ENCODE data around the gene TIAM1.
A peak's percentile ranks its signal among the peaks of the same experiment; 100 is the strongest.

TIAM1 gene

GRCh38 chr21:31295676-31296075 is 48.4 kb downstream of the TIAM1 start:
- no peak overlapping the region for H2BK15ac ChIP-seq (ENCODE audit: low read length)
- H3K9me3 ChIP-seq (replicated peaks in 1 of 2; ENCODE audit: control insufficient read depth in 2 of 2, insufficient read depth in 1 of 2, low read depth in 1 of 2, low read length in 2 of 2), result no peaks in the 10 kb centered on the region
- H3K4me1 ChIP-seq (ENCODE audit: control insufficient read depth in 2 of 2, insufficient read depth in 1 of 2, low read depth in 1 of 2, low read length in 2 of 2), result peaks cover 3 to 6% of the 10 kb centered on the region in 2 donors
- no peak overlapping the region for H3K4me3 ChIP-seq (ENCODE audit: low read length in 2 of 2)
- H3K27ac ChIP-seq (replicated peaks; ENCODE audit: low read length), result no peak overlapping the region
- H4K91ac ChIP-seq (ENCODE audit: low read depth, low read length, poor library complexity), result no peak overlapping the region
- H3K4ac ChIP-seq (ENCODE audit: low read length), result no peak overlapping the region
- H2AFZ ChIP-seq (ENCODE audit: low read length), result no peak overlapping the region
- peaks cover 0 to 5% of the 10 kb centered on the region in 2 donors for H3K36me3 ChIP-seq (replicated peaks in 1 of 2; ENCODE audit: control insufficient read depth in 2 of 2, insufficient read depth in 2 of 2, low read length in 2 of 2)
- no peak overlapping the region for H3K23ac ChIP-seq (ENCODE audit: low read depth, low read length, poor library complexity)
- no peak overlapping the region for H4K8ac ChIP-seq (ENCODE audit: low read depth, low read length)
- no peak overlapping the region for H2BK5ac ChIP-seq (ENCODE audit: low read length)
- H2AK5ac ChIP-seq (ENCODE audit: low read depth, low read length), result no peak overlapping the region
- H3K18ac ChIP-seq (ENCODE audit: low read length), result no peak overlapping the region
- no peak overlapping the region for H3K9ac ChIP-seq (ENCODE audit: low read depth, low read length, poor library complexity)
- H3K4me2 ChIP-seq (ENCODE audit: insufficient read depth, low read length, poor library complexity, severe bottlenecking), result no peak overlapping the region
- H3K79me1 ChIP-seq (ENCODE audit: low read depth, low read length), result peaks cover 4% of the 10 kb centered on the region
- DNase-seq (ENCODE audit: low spot score), result no peak
- H2BK120ac ChIP-seq (ENCODE audit: low read depth, low read length), result no peak overlapping the region
- no peak overlapping the region for H2BK12ac ChIP-seq (ENCODE audit: low read length)
- WGBS, 2 donors (ENCODE audit: extremely low coverage in 2 of 2, insufficient read length in 2 of 2, insufficient replicate concordance in 1 of 2), result no CpG with 5 or more reads among the region's 11 CpGs
- no peak overlapping the region for H3K14ac ChIP-seq (ENCODE audit: low read length)
- no peaks in the 10 kb centered on the region for H3K27me3 ChIP-seq (ENCODE audit: control insufficient read depth in 3 of 3, insufficient read depth in 3 of 3, low read depth in 1 of 3, low read length in 3 of 3)

GRCh38 chr21:31294691-31295090 is 49.4 kb downstream of the TIAM1 start:
- peaks cover 0 to 5% of the 10 kb centered on the region in 2 donors for H3K36me3 ChIP-seq (replicated peaks in 1 of 2; ENCODE audit: control insufficient read depth in 2 of 2, insufficient read depth in 2 of 2, low read length in 2 of 2)
- H3K9ac ChIP-seq (ENCODE audit: low read depth, low read length, poor library complexity), result no peak overlapping the region
- H4K91ac ChIP-seq (ENCODE audit: low read depth, low read length, poor library complexity), result no peak overlapping the region
- H3K9me3 ChIP-seq (replicated peaks in 1 of 2; ENCODE audit: control insufficient read depth in 2 of 2, insufficient read depth in 1 of 2, low read depth in 1 of 2, low read length in 2 of 2), result no peaks in the 10 kb centered on the region
- no peaks in the 10 kb centered on the region for H3K27me3 ChIP-seq (ENCODE audit: control insufficient read depth in 3 of 3, insufficient read depth in 3 of 3, low read depth in 1 of 3, low read length in 3 of 3)
- no peak for DNase-seq (ENCODE audit: low spot score)
- no peak overlapping the region for H3K18ac ChIP-seq (ENCODE audit: low read length)
- no peak overlapping the region for H3K14ac ChIP-seq (ENCODE audit: low read length)
- no peak overlapping the region for H4K8ac ChIP-seq (ENCODE audit: low read depth, low read length)
- no peak overlapping the region for H2AFZ ChIP-seq (ENCODE audit: low read length)
- no peak overlapping the region for H2BK15ac ChIP-seq (ENCODE audit: low read length)
- H3K4me3 ChIP-seq (ENCODE audit: low read length in 2 of 2), result no peak overlapping the region
- H2BK120ac ChIP-seq (ENCODE audit: low read depth, low read length), result no peak overlapping the region
- H3K23ac ChIP-seq (ENCODE audit: low read depth, low read length, poor library complexity), result no peak overlapping the region
- no CpG with 5 or more reads among the region's 11 CpGs for WGBS, 2 donors (ENCODE audit: extremely low coverage in 2 of 2, insufficient read length in 2 of 2, insufficient replicate concordance in 1 of 2)
- H3K4me1 ChIP-seq (ENCODE audit: control insufficient read depth in 2 of 2, insufficient read depth in 1 of 2, low read depth in 1 of 2, low read length in 2 of 2), result peaks cover 3 to 6% of the 10 kb centered on the region in 2 donors
- no peak overlapping the region for H2BK5ac ChIP-seq (ENCODE audit: low read length)
- no peak overlapping the region for H2BK12ac ChIP-seq (ENCODE audit: low read length)
- peaks cover 4% of the 10 kb centered on the region for H3K79me1 ChIP-seq (ENCODE audit: low read depth, low read length)
- H3K27ac ChIP-seq (replicated peaks; ENCODE audit: low read length), result no peak overlapping the region
- H3K4me2 ChIP-seq (ENCODE audit: insufficient read depth, low read length, poor library complexity, severe bottlenecking), result no peak overlapping the region
- H2AK5ac ChIP-seq (ENCODE audit: low read depth, low read length), result no peak overlapping the region
- H3K4ac ChIP-seq (ENCODE audit: low read length), result no peak overlapping the region

GRCh38 chr21:31293986-31294385 is 50.1 kb downstream of the TIAM1 start:
- Histone ChIP-seq H3K4me1 (ENCODE audit: control insufficient read depth in 2 of 2, insufficient read depth in 1 of 2, low read depth in 1 of 2, low read length in 2 of 2) (peaks cover 3 to 6% of the 10 kb centered on the region in 2 donors), H2BK120ac (ENCODE audit: low read depth, low read length) (no peak overlapping the region), H3K23ac (ENCODE audit: low read depth, low read length, poor library complexity) (no peak overlapping the region), H3K4me3 (ENCODE audit: low read length in 2 of 2) (no peak overlapping the region), H2AFZ (ENCODE audit: low read length) (peak overlapping the region; percentile 51), H4K8ac (ENCODE audit: low read depth, low read length) (no peak overlapping the region), H2BK12ac (ENCODE audit: low read length) (no peak overlapping the region), H3K27ac (replicated peaks; ENCODE audit: low read length) (no peak overlapping the region), H2AK5ac (ENCODE audit: low read depth, low read length) (no peak overlapping the region), H3K4ac (ENCODE audit: low read length) (no peak overlapping the region), H3K18ac (ENCODE audit: low read length) (peak overlapping the region; percentile 41), H3K79me1 (ENCODE audit: low read depth, low read length) (peaks cover 4% of the 10 kb centered on the region), H3K27me3 (ENCODE audit: control insufficient read depth in 3 of 3, insufficient read depth in 3 of 3, low read depth in 1 of 3, low read length in 3 of 3) (no peaks in the 10 kb centered on the region), H4K91ac (ENCODE audit: low read depth, low read length, poor library complexity) (no peak overlapping the region), H3K4me2 (ENCODE audit: insufficient read depth, low read length, poor library complexity, severe bottlenecking) (no peak overlapping the region), H3K36me3 (replicated peaks in 1 of 2; ENCODE audit: control insufficient read depth in 2 of 2, insufficient read depth in 2 of 2, low read length in 2 of 2) (peaks cover 0 to 5% of the 10 kb centered on the region in 2 donors), H3K9ac (ENCODE audit: low read depth, low read length, poor library complexity) (no peak overlapping the region), H2BK5ac (ENCODE audit: low read length) (no peak overlapping the region), H3K14ac (ENCODE audit: low read length) (no peak overlapping the region), H2BK15ac (ENCODE audit: low read length) (no peak overlapping the region), H3K9me3 (replicated peaks in 1 of 2; ENCODE audit: control insufficient read depth in 2 of 2, insufficient read depth in 1 of 2, low read depth in 1 of 2, low read length in 2 of 2) (no peaks in the 10 kb centered on the region)
- peak; percentile 6 for DNase-seq (ENCODE audit: low spot score)

- Histone ChIP-seq H3K9me3 (replicated peaks in 1 of 2; ENCODE audit: control insufficient read depth in 2 of 2, insufficient read depth in 1 of 2, low read depth in 1 of 2, low read length in 2 of 2) (peaks cover 5% of the 10 kb centered on the region in 2 donors), H2AFZ (ENCODE audit: low read length) (no peak overlapping the region), H3K14ac (ENCODE audit: low read length) (no peak overlapping the region), H3K4ac (ENCODE audit: low read length) (no peak overlapping the region), H3K4me3 (ENCODE audit: low read length in 2 of 2) (no peak overlapping the region), H3K18ac (ENCODE audit: low read length) (no peak overlapping the region), H3K4me2 (ENCODE audit: insufficient read depth, low read length, poor library complexity, severe bottlenecking) (no peak overlapping the region), H4K91ac (ENCODE audit: low read depth, low read length, poor library complexity) (no peak overlapping the region), H2BK12ac (ENCODE audit: low read length) (no peak overlapping the region), H3K4me1 (ENCODE audit: control insufficient read depth in 2 of 2, insufficient read depth in 1 of 2, low read depth in 1 of 2, low read length in 2 of 2) (peaks cover 3 to 6% of the 10 kb centered on the region in 2 donors), H3K36me3 (replicated peaks in 1 of 2; ENCODE audit: control insufficient read depth in 2 of 2, insufficient read depth in 2 of 2, low read length in 2 of 2) (peaks cover 3 to 5% of the 10 kb centered on the region in 2 donors), H3K23ac (ENCODE audit: low read depth, low read length, poor library complexity) (no peak overlapping the region), H3K27ac (replicated peaks; ENCODE audit: low read length) (no peak overlapping the region), H3K27me3 (ENCODE audit: control insufficient read depth in 3 of 3, insufficient read depth in 3 of 3, low read depth in 1 of 3, low read length in 3 of 3) (no peaks in the 10 kb centered on the region), H2BK5ac (ENCODE audit: low read length) (no peak overlapping the region), H4K8ac (ENCODE audit: low read depth, low read length) (no peak overlapping the region), H3K79me1 (ENCODE audit: low read depth, low read length) (peaks cover 4% of the 10 kb centered on the region), H2BK120ac (ENCODE audit: low read depth, low read length) (no peak overlapping the region), H3K9ac (ENCODE audit: low read depth, low read length, poor library complexity) (no peak overlapping the region), H2AK5ac (ENCODE audit: low read depth, low read length) (no peak overlapping the region), H2BK15ac (ENCODE audit: low read length) (no peak overlapping the region)
- no CpG with 5 or more reads among the region's 5 CpGs for WGBS, 2 donors (ENCODE audit: extremely low coverage in 2 of 2, insufficient read length in 2 of 2, insufficient replicate concordance in 1 of 2)
- no peak for DNase-seq (ENCODE audit: low spot score)
Observed at GRCh38 chr21:31290765-31291164, 53.3 kb downstream of the TIAM1 start.
